GM18517 (cell line): ENCODE data around the gene ANAPC2.

Source experiments
- ATAC-seq: cut with Tn5 transposase; IDR thresholded peaks from one replicate; pipeline ENCODE4 v1.9.1; 2021; ENCODE audit warnings: mild to moderate bottlenecking, moderate library complexity; ENCODE audit not compliant: unreplicated experiment

The ANAPC2 gene

DNA sequence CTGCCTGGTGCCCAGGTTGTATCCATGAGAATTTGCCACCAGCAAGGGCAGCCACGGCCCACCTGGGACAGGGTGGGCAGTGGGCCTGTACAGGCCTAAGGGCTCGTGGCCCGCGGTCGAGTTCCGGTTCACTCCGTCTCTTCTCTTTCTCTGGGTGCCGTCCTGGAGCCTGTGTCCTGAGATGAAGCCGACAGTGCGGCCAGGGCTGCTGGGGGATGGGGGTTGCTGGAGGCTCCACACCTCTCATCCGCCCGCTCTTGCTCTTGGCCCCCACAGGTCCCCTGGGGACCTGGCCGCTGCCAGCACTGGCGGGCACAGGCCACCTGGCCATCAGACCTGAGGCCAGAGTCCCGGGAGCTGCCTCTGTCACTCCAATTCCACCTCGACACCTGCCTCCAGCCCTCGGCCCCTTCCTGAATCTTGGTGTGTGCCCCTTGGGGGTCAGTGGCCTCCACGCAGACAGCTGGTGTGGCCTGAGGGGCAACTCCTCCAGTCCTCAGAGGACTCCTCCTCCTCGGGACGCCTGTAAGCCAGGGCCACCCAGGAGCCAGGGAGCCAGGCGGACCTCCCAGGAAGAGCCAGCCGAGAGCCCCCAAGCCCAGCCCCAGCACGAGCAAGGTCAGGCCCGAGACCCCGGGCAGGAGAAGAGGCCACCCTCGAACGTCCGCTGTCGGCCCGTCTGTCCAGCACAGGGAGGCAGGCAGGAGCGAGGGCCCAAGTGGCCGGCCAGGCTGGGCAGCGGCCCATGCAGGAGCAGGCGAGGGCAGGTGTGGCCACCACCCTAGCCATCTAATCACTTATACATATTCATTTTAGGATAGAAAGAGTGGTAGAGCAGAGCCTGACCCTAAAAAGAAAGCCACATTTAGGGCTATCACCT, 23.8 kb downstream of the ANAPC2 start:
- ATAC-seq: no peak

DNA sequence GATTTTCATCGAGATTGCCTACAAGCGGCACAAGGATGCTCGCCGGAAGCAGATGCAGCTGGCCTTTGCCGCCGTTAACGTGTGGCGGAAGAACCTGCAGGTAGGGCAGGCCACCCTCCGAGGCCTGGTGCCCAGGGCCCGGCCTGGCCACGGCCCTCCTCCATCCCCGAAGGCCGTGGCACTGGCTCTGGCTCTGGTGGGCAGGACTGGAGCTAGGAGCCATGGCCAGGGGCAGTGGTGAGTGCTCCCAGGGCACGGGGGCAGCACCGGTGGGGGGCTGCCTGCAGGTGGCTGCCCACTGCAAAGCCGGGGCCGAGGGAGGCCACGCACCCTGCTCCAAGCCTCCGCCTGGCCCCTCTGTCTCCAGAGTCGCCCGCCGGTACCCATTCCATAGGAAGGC, 24.6 kb downstream of the ANAPC2 start:
- no peak for ATAC-seq

GRCh38 chr9:137163365-137163715, 25.0 kb downstream of the ANAPC2 start:
- no peak for ATAC-seq

DNA sequence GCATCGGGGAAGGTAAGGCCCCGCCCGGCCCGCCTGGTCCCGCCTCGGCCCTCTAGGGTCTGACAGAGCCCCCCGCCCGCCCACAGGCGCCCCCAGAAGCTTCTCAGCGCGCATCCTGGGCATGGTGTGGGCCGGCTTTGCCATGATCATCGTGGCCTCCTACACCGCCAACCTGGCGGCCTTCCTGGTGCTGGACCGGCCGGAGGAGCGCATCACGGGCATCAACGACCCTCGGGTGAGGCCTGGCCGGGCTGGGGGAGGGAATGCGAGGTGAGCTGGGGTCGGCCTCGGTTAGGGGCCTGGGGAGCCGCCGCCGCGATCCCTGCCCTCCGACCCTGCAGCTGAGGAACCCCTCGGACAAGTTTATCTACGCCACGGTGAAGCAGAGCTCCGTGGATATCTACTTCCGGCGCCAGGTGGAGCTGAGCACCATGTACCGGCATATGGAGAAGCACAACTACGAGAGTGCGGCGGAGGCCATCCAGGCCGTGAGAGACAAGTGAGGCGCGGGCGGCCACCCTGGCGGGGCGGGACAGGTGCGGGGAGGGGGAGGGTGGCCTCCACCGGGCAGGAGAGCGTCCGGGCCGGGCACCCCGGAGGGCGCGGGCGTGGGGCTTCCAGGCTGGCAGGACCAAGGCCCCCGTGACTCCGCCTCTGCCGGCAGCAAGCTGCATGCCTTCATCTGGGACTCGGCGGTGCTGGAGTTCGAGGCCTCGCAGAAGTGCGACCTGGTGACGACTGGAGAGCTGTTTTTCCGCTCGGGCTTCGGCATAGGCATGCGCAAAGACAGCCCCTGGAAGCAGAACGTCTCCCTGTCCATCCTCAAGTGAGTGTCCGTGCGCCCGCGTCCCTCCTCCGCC, 25.6 kb downstream of the ANAPC2 start:
- ATAC-seq: no peak

DNA sequence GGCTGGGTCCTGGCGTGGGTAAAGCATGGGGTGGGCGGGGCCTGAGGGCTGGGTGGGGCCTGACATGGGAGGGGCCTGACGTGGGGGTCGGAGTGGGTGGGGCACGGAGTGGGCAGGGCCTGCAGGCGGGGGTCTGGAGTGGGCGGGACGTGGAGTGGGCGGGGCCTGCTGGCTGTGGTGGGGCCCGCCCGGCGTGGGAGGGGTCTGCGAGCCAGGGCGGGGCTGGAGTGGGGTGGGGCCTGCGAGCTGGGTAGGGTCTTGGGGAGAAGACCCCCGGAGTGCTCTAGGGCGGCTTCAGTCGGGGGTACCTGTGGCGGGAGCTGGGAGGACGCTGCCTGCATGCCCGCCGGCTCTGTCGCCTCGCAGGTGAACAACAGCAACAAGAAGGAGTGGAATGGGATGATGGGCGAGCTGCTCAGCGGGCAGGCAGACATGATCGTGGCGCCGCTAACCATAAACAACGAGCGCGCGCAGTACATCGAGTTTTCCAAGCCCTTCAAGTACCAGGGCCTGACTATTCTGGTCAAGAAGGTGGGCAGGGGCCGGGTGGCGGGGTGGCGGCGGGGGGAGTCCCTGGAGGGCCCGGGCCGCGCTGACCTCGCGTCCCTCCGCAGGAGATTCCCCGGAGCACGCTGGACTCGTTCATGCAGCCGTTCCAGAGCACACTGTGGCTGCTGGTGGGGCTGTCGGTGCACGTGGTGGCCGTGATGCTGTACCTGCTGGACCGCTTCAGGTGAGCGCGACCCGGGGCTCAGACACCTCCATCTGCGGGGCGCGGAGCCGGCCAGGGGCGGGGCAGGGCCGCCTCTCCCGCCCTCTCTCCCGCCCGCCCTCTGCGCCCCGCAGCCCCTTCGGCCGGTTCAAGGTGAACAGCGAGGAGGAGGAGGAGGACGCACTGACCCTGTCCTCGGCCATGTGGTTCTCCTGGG, 26.5 kb downstream of the ANAPC2 start:
- ATAC-seq: no peak

DNA sequence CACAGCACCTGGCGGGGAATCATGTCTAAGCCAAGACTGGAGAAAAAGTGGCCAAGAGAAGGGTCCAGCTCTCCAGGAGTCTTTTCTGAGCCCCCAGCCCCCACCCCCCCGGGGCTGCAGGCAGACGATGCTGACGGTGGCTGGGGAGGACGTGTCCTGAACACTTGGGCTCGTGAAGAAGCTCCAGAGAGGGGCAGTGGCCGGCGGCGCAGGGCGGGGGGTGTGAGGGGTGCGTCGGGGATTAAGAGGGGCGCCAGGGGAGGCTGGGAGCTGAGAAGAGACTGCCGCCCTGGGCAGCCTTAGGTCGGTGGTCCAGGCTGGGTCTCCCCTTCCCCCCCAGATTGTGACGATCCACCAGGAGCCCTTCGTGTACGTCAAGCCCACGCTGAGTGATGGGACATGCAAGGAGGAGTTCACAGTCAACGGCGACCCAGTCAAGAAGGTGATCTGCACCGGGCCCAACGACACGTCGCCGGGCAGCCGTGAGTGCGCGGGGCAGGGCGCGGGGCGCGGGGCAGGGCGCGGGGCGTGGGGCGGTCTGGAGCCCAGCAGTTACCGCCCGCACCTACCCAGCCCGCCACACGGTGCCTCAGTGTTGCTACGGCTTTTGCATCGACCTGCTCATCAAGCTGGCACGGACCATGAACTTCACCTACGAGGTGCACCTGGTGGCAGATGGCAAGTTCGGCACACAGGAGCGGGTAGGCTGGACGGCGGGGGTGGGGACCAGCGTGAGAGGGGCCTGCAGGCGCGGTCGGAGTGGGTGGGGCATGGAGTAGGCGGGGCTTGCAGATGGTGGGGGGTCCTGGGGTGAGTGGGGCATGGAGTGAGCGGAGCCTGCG, 27.4 kb downstream of the ANAPC2 start:
- no peak for ATAC-seq

DNA sequence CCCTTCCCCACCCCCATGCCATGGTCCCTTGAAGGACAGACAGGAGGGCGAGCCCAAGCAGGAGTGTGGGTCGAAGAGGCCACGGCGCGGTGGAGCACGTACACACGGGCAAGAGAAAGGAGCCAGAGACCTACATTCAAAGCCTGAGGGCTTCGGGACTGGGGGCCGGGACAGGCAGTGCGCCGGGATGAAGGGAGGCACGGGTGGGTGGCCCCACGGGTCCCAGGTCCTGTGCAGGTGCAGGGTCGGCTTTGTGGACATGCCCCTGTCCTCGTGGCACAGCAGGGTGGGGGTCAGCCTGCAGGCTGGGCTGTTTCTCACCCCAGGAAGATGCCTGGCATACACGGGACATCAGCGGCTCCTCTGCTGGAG, 28.3 kb downstream of the ANAPC2 start:
- no peak for ATAC-seq

GRCh38 chr9:137159105-137160053, 29.0 kb downstream of the ANAPC2 start:
- no peak for ATAC-seq

DNA sequence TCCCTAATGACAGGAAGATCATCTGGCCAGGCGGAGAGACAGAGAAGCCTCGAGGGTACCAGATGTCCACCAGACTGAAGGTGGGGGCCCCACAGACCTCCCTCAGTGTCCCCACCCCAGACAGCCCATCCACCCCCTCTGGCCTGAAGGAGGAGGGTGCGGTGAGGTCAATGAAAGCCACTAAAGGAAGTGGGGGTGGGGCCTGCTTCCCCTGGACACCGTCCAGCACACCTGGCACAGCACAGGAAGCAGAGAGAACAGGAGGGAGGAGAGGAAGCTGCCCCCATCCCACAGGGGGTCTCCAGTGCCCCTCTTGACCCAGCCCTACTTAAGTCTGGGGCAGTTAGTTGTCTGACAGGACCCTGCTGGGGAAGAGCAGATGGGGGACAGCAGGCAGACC, 29.7 kb downstream of the ANAPC2 start:
- ATAC-seq: no peak

DNA sequence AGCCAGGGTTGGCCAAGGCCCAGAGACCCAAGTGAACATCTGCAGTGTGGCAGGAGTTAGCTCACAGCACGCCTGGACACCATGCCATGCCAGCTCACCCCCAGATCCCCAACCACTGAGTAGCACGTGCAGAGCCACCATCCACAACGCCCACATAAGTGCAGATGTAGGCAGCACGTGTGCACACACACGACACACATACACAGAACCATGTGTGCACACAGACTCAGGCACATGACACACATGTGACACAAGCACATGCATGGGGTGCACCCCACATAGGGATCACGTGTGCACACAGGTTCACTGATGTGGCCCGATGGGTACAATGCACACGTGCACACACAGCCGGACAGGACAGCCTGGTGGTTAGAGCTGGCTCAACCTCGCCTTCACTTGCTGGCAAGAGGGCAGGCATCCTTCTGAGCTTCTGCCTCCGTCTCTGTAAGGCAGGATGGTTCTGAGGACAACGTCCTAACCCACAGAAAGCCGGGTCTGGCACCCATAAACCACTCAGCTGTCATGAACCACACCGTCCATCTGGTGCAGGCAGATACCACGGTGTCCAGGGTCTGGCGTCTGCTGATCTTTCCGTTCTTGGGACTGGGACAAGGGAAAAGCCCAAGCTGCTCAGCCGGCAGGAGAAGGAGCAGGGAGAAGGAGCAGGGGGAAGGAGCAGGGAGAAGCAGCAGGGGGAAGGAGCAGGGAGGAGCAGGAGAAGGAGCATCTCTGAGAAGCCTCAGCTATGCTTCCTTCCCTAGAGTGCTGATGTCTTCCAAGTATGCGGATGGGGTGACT, 30.5 kb downstream of the ANAPC2 start:
- no peak for ATAC-seq

DNA sequence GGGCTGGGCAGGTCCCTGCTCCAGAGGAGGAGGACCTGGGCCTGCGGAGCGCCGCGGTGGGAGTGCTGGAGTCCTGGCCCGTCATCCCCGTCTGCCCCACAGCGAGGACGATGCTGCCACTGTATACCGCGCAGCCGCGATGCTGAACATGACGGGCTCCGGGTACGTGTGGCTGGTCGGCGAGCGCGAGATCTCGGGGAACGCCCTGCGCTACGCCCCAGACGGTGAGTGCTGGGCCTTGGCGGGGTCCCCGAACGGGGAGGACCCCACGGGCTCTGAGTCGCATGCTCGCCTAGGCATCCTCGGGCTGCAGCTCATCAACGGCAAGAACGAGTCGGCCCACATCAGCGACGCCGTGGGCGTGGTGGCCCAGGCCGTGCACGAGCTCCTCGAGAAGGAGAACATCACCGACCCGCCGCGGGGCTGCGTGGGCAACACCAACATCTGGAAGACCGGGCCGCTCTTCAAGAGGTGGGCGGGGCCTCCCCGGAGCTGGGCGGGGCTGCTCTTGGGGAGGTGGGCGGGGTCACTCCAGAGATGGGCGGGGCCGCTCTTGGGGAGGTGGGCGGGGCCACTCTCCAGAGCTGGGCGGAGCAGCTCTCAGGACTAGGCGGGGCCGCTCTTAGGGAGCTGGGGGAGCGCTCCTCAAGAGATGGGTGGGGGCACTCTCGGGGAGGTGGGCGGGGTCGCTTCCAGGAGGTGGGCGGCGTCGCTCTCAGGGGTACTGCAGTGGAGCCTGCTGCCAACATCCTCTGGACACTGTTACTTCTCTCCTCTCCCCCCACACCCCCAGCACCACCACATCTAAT, 31.6 kb downstream of the ANAPC2 start:
- no peak for ATAC-seq

GRCh38 chr9:137152844-137153405, 35.4 kb downstream of the ANAPC2 start:
- ATAC-seq: no peak

DNA sequence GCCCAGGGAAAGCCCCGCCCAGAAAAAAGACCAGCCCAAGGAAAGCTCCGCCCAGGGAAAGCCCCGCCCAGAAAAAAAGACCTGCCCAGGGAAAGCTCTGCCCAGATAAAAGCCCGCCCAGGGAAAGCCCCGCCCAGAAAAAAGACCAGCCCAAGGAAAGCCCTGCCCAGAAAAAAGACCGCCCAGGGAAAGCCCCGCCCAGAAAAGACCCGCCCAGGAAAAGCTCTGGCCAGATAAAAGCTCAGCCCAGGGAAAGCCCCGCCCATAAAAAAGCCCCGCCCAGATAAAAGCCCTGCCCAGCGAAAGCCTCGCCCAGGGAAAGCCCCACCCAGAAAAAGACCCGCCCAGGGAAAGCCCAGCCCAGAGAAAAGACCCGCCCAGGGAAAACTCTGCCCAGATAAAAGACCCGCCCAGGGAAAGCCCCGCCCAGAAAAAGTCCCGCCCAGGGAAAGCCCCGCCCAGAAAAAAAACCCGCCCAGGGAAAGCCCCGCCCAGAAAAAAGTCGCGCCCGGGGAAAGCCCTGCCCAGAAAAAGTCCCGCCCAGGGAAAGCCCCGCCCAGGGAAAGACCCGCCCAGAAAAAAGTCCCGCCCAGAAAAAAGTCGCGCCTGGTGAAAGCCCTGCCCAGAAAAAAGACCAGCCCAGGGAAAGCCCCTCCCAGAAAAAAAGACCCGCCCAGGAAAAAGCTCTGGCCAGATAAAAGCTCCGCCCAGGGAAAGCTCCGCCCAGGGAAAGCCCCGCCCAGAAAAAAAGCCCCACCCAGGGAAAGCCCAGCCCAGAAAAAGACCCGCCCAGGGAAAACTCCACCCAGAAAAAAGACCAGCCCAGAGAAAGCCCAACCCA, 37.5 kb downstream of the ANAPC2 start:
- ATAC-seq: no peak

DNA sequence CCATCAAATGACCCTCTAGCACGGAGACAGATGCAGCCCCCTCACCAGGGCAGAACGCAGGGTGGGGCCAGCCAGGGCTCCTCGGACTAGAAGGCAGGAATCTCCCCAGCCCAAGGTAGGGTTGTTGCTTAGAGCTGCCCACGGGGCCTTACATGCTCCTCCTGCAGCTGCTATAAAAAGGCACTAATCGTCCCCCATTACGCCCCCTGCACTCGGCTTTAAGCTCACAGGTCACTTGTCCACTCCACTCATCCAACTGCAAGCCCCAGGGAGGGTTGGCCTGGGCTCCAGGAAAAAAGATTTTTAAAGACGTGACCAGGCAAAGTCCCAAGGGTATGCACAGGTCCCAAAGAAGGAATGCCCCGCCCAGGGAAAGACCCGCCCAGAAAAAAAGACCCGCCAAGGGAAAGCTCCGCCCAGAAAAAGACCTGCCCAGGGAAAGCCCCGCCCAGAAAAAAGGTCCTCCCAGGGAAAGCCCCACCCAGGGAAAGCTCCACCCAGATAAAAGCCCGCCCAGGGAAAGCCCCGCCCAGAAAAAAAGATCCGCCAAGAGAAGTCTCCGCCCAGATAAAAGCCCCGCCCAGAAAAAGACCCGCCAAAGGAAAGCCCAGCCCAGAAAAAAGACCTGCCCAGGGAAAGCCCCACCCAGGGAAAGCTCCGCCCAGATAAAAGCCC, 38.3 kb downstream of the ANAPC2 start:
- no peak for ATAC-seq

GRCh38 chr9:137149363-137149762, 39.0 kb downstream of the ANAPC2 start:
- ATAC-seq: no peak

GRCh38 chr9:137148661-137149060, 39.7 kb downstream of the ANAPC2 start:
- ATAC-seq: no peak
